ENCODE measurements around the gene SUCLG1.

DNA sequence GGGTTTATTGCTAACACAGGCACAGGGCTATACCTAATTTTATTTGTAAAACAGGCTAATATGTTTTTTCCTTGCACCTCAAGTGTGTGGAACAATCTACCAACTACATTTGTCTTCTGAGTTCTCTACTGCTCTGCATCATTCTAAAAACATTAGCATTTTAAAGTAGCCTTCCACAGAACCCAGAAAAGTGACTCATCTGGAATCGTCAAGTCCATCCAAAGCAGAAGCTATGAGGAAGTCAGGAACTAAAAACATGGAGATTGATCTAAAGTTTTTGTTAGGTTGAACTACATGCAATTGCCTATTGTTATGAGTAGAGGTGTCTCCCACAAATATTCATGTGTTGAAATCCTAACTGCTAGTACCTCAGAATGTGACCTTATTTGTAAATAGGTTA is 70.9 kb downstream of the SUCLG1 start:
- TF ChIP-seq, protein P1, sequence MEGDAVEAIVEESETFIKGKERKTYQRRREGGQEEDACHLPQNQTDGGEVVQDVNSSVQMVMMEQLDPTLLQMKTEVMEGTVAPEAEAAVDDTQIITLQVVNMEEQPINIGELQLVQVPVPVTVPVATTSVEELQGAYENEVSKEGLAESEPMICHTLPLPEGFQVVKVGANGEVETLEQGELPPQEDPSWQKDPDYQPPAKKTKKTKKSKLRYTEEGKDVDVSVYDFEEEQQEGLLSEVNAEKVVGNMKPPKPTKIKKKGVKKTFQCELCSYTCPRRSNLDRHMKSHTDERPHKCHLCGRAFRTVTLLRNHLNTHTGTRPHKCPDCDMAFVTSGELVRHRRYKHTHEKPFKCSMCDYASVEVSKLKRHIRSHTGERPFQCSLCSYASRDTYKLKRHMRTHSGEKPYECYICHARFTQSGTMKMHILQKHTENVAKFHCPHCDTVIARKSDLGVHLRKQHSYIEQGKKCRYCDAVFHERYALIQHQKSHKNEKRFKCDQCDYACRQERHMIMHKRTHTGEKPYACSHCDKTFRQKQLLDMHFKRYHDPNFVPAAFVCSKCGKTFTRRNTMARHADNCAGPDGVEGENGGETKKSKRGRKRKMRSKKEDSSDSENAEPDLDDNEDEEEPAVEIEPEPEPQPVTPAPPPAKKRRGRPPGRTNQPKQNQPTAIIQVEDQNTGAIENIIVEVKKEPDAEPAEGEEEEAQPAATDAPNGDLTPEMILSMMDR (IDR thresholded peaks at IDR 0.05; ENCODE audit: insufficient read depth, low read length) = no peak
- TF ChIP-seq POLR2AphosphoS5 (IDR thresholded peaks at IDR 0.05; ENCODE audit: low read depth) = no peak

Data from HL-60 (cell line).